Activated CD4-positive, alpha-beta T cell treated with anti-CD3 and anti-CD28 coated beads for 24 hours (primary cell): ENCODE results near the gene SGPL1.

ENCODE experiments used
- DNase-seq, 2 donors: peaks; one replicate each; pipeline ENCODE4 v3.0.0-alpha.2; 2020; ENCODE audit warnings: low read depth in 2 of 2

SGPL1 gene

DNA sequence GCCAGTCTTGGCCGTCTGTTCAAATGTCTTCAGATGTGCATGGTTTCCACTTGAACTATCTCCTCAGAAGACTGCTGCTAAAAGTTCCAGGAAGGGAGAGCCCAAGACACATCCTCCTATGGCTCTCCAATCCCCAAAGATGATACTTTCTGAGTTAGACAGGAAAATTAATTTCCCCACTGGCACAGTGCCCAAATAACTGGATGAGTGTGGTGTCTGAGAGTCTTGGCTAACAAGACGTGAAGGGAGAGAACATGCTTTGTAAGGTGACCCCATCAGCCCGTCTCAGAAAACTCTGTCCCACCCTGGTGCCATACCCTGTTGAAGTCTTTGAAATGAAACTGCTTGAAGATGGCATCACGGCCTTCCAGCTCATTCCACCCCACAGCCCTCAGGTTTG, 69.7 kb downstream of the SGPL1 start:
- DNase-seq: no peak

GRCh38 chr10:70885931-70886903, 70.5 kb downstream of the SGPL1 start:
- DNase-seq: no peak

DNA sequence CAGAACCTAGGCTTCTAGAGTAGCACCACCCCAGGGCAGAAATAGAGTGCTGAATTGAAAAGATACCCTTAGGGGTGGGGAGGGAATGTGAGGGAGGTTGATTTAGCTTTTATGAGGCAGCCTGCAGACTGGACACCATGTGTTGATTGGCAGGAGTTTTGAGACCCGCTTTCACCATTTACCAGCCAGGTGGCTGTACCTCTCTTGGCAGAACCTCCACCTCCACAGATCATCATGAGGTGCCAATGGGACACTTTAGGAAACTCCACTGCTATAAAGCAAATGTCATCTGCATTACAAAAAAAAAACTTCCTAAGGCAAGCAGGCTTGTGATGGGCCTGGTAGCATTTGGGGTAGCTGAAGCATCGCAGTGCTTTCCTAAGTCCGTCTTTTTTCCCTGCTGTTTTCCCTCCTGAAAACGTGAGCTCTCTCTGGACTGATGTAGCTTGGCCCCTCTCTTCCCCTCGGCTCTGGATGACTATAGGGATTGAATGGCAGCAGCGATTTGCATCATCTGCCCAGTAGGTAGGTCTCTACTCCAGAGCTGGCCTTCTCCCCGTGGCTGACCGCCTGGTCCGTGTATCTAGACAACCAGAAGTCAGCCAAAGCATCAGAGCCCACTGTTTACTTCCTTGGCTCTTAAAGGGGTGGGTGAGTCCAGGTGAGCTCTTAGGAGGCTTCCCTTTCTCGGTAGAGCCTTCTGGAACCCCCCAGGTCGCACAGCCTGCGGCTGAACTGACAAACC, 71.3 kb downstream of the SGPL1 start:
- no peak for DNase-seq

DNA sequence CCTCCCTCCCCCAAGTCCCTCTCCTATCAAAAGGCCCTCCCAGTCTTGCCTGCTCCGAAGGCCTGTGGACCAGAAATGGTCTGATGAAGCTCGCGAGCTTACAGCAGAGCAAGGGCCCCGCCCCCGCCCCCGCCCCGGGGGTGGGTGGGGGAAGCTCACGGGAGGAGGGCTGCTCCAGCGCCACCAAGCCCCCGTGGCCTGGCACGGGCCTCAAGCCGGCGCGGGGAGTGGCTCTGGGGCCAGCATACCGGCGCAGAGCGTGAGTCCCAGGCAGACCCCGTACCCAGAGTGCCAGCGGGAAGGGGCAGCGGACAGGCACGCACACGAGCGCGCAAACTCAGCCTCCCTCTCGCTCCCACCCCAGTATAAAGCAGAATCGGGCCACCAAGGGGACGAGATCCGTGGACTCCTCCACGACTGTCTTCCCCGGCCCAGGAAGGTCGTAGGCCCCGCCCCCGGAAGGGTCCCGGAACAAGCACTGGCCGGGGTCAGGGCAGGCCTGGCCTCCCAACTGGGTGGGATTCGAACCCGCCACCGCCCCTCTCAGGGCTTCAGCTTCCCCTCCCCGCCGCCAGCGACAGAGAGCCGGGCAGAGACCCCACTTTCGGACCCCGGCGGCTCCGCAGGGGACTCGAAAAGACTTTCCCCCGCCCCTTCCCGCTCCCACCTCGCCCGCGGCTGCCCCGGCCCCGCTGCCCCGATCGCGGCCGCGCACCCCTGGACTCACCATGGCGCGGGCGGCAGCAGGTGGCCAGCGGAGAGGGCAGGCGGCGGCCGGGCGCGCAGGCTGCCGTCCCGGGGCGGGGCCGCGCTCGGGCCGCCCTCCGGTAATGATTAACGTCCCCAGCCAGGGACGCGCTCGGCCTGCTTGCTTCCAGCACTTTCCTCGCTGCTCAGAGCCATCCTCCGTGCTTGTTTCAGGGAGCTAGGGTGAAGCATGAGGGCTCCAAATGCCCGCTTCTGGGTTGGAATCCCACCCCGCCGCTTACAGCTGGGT, 72.4 kb downstream of the SGPL1 start, which contains the start of gene PCBD1:
Gene PCBD1, minus strand, starts transcription at position 762 of the 997 bp plus-strand sequence. Its CDS starts 32 bp downstream, at position 730.
- peak; percentile 55 to 57 for DNase-seq

DNA sequence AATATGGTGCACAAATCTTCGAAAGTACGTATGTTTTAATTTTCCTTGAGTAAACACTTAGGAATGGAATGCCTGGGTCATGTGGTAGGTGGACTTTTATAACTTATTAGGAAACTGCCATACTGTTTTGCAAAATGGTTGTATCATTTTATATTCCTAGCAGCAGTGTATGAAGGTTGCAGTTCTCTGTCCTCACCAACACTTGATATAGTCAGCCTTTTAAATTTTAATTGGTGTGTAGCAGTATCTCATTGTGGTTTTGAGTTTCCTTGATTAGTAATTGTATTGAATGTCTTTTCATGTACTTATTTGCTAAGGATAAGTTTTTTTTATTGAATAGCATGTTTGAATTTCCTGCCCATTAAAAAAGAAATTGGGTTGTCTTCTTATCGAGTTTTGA, 73.5 kb downstream of the SGPL1 start:
- DNase-seq: no peak

DNA sequence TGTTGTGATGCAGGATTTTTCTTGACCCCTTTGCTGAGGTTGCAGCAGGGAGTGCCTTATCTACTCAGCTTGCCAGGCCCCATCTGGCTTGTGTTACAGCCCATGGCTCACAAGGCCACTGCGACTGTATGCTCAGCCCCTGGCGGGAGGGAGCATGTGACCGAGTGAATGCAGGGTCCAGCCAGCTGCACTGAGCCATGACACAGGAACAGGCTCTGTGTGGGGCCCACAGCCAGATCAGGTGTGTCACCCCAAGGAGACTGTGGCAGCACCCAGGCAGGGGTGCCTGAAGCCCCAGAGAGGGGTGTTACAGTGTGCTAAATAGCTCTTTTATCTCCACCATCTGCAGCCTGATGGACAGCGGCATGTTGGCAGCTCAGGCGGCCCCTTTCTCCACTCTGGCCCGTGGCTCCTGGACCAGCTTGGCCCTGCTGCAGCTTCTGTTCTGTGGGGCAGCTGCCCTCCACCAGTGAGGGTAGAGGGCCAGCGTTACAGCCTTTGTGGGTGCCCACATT, 75.2 kb downstream of the SGPL1 start:
- no peak for DNase-seq

GRCh38 chr10:70891627-70892026, 75.9 kb downstream of the SGPL1 start:
- no peak for DNase-seq

DNA sequence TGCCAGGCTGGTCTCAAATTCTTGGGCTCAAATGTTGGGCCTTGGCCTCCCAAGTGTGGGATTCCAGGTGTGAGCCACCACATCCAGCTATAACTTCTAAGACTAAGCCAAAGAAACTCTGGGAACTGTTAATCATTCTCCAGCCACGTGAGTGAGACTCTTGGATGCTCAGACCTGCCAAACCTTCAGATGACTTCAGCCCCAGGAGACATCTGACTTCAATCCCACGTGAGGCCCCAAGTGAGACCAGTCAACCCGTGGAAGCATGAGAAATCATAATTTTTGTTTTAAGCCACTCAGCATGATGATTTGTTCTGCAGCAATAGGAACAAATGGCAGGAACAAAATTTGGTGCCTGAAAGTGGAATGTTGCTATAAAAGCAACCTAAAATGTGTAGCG, 76.9 kb downstream of the SGPL1 start:
- no peak for DNase-seq

DNA sequence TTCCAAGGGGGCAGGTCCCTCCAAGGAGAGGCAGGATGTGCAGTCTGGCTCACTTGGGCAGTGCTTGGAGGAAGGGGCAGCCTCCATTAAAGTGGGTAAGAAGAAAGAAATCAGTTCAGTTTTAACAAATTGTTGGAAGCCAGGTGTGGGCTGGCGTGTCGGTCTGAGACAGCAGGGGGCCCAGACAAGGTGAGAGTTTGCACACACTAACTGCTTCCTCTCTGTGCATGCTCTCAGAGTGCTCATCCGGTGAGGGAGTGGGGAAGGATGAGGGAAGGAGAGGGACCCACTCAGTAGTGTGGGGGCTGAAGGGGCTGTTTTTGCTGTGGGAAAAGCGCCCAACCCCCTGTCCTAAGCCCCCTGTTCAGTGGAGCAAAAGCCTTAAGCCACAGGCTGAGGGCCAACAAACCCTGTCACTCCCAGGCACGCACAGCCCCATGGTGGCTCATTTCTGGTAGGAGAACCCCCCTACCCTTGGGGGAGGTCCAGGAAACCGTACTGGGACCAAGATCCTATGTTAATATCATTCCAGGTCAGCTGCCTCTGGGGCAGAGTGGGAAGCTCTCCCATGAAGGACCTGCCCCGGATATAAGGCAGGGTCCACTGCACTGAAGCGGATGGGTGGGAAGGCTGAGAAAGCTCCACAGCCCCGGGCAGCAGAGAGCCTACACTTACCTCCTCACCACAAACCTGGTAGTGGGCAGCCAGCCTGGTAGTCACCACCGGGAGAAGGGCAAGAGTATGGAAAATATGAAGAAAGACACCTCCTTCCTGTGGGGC, 77.7 kb downstream of the SGPL1 start:
- DNase-seq: no peak

DNA sequence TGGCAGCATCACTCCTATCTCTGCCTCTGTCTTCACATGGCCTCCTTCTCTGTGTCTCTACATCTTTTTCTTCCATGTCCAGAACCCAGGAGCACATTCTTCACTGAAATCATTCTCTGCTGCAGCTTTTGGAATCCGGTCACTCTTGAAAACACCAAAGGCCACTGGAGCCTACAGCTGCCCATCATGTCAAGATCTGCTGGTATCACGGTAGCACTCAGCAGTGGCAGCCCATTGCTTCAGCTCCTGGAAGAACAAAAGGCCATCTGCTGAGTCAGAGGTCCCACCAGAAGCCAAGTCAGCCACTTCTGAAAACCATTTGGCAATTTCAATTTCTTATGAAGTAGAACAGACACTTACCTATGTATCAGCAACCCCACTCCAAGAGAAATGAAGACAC, 78.7 kb downstream of the SGPL1 start:
- DNase-seq: no peak

GRCh38 chr10:70896551-70896950, 80.8 kb downstream of the SGPL1 start:
- DNase-seq: no peak

DNA sequence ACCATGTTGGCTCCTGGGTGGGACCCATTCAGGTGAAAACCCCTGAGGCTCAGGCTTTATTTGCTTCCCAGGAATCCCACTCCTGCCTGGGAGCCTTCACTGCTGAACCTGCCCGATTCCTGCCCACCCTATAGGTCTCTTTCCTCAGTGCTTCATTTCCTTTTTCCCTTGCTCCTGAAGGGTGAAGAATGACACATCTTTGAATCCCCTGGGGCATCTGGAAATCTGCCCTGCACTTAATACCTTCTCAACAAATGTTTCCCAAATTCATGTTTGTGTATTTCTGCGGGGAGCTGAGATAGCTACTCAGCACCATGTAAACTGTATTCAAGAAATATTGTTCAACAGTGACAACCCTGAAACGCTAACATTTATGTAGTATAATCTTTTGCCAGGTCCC, 82.9 kb downstream of the SGPL1 start:
- DNase-seq: no peak

GRCh38 chr10:70899096-70899495, 83.3 kb downstream of the SGPL1 start:
- DNase-seq: no peak

DNA sequence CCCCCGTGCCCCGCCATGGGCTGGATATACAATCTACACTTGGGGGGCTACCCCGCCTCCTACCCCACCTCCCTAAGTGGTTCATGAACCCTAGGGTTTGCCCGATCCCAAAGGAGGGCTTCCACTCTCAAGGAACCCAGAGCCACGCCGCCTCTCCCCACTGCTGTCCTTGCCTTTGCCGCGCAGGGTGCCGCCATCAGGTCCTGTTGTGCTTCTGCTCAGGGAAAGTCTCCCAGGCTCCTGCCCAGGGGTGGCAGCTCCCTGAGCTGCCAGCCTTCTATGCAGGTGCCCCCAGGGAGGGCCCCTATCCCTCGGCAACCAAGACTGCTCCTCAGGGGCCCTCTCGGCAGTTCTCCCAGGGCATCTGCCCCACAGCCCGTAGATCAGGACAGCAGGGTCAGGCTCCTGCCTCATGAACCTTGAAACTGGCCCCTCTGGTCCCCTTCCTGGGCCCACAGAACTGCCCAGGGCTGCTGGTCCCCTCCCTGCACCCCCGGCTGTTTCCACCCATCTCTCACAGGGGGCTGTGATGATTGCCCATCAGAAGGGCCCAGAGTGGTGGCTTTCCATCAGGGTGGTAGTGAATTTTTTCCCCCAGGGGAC, 85.6 kb downstream of the SGPL1 start:
- no peak for DNase-seq

GRCh38 chr10:70902661-70903261, 87.0 kb downstream of the SGPL1 start:
- DNase-seq: no peak

DNA sequence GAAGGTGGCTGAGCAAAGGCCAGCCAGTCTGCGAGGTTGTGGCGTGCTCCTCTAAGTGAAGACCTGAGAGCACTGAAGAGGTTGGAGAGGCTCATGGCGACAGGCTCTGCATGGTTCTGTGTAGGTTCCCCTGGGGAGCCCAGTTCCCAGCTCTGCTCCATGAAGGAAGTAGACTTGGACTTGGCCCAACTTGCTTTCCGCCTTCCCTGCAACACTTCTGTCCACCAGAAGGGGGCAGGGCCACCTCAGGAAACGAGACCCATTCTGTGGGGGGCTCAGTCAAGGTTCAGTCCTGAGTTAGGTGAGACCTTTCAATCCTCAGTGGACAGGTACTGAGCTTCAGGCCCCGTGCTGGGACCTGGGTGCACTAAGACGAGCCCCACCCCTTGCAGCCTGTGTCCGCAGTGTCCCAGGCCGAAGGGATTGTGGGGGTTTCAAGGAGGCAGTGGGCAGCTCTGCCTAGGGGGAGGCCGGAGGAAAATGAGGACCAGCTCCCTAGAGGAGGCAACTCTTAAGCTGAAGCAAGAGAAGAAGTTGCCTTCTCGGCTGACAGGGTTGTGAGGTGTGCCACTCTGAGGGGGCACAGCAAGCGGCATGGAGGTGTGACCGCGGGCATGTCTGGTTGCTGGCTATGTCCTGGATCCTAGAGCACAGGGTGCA, 87.6 kb downstream of the SGPL1 start:
- peak in 1 of 2 donors; percentile 19 for DNase-seq

DNA sequence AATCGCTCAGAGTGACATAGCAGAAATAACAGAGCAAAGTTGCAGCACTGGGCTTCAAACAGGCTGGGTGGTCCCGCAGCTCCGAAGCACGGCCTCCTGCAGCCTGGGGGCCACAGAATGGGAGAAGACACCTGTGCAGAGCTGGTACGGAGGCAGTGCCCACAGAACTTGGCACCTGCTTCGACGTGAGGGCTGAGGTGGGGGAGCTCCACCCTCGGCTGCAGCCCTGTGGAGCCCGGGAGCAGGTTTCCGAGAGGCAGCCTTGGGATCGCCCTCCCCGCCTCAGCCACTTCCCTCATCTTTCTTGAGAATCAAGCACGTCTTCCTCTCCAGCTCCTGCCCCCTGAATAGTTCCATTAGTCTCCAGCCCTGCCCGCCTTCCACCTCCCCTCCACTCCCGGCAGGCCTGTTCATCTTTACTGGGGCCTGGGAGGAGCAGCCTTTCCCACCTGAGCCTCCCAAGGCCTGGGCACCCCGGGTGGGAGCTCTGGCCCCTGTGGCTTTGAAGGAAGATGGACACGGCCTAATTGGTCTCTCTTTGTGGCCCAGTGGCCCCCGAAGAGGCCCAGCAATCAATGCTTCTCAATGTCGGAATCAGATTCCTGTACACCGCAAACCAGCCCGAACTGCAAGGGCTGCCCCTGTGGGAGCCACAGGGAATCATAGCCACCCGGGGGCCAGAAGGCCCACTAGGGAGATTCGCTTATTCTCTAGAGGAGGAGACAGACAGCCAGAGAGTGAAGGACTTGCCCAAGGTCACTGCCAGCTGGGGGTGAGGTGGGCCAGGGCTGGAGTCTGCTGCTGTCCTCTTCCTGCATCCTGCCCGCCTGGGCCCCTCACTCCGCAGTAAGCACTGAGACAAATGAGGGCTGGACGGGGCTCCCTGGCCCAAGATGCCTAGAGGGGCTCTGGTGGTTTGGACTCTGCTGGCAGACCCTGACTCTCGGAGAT, 89.6 kb downstream of the SGPL1 start:
- DNase-seq: no peak
